Omental fat pad (tissue), 4 donors: ENCODE measurements around the gene PSMA7. TPM values are rescaled to one million over a fixed set of nuclear protein-coding genes. Genes with fewer than 3 reads are reported as not detected.
"Not testable (repeated sequence)": the region's sequence is repeated elsewhere in the genome, so short reads cannot be mapped to it uniquely, and the experiment has no call there.

ENCODE experiments used
- ATAC-seq: fragments of 150-250 bp; one replicate; pipeline ENCODE4 v1.9.1; 2016; ENCODE audit warnings: mild to moderate bottlenecking, moderate library complexity; ENCODE audit not compliant: low FRiP score
- DNase-seq: peaks from one replicate; pipeline ENCODE4 v3.0.0-alpha.2; 2019; ENCODE audit warnings: low spot score
- CTCF ChIP-seq, 3 donors: fragments of 450-650 bp; IDR thresholded peaks; one replicate each; pipeline ENCODE4 v1.5.1; 2016 to 2017; ENCODE audit warnings: antibody characterized with exemption in 3 of 3, mild to moderate bottlenecking in 3 of 3, moderate library complexity in 2 of 3
- total RNA-seq, 4 donors: library from RNA; depleted of rRNA; stranded (reverse); fragments of >200 nt; gene quantifications; one replicate each; pipeline ENCODE4 v1.1.0, GENCODE V29; 2016

PSMA7 gene
- total RNA-seq, 4 donors from 2014 or later = 345 to 725 (median 409) TPM

GRCh38 chr20:62155428-62156253, 12.4 kb upstream of the PSMA7 start:
- ATAC-seq (no peak), DNase-seq (no peak)
- no peak for TF ChIP-seq CTCF (IDR thresholded peaks at IDR 0.05)

- DNase-seq (no peak), ATAC-seq (no peak)
- no peak for TF ChIP-seq CTCF (IDR thresholded peaks at IDR 0.05)
Observed at GRCh38 chr20:62151835-62152364, 8.7 kb upstream of the PSMA7 start.

GRCh38 chr20:62151225-62151624, 8.0 kb upstream of the PSMA7 start:
- ATAC-seq (no peak), DNase-seq (no peak)
- no peak for TF ChIP-seq CTCF (IDR thresholded peaks at IDR 0.05)

- no peak for DNase-seq
- no peak for TF ChIP-seq CTCF (IDR thresholded peaks at IDR 0.05)
- ATAC-seq = no peak
Observed at GRCh38 chr20:62150310-62150575, 7.0 kb upstream of the PSMA7 start.

- TF ChIP-seq CTCF (IDR thresholded peaks at IDR 0.05) = no peak
- no peak for ATAC-seq
- no peak for DNase-seq
Observed at GRCh38 chr20:62149532-62150309, 6.5 kb upstream of the PSMA7 start.

GRCh38 chr20:62148908-62149314, 5.7 kb upstream of the PSMA7 start:
- no peak for TF ChIP-seq CTCF (IDR thresholded peaks at IDR 0.05)
- ATAC-seq (no peak), DNase-seq (no peak)

- not testable (repeated sequence) for DNase-seq, ATAC-seq
Observed at GRCh38 chr20:62148383-62148782, 5.2 kb upstream of the PSMA7 start.
